Pulmonary artery endothelial cell (primary cell): ENCODE results near the gene IL16. TPM values are rescaled to one million over a fixed set of nuclear protein-coding genes. Genes with fewer than 3 reads are reported as not detected.

Source experiments
- DNase-seq: peaks from one replicate; pipeline ENCODE4 v3.0.0-alpha.2; 2011; ENCODE audit warnings: low read depth, low spot score
- total RNA-seq: library from RNA; depleted of rRNA; stranded (reverse); fragments of >200 nt; gene quantifications from 2 replicates; pipeline ENCODE4 v1.2.3, GENCODE V29; 2014

Gene IL16
- total RNA-seq, 1 donor from 2014 or later: 0.20 TPM

- no peak for DNase-seq
Measured at GRCh38 chr15:81174125-81174791, 22.4 kb upstream of the IL16 start.

DNA sequence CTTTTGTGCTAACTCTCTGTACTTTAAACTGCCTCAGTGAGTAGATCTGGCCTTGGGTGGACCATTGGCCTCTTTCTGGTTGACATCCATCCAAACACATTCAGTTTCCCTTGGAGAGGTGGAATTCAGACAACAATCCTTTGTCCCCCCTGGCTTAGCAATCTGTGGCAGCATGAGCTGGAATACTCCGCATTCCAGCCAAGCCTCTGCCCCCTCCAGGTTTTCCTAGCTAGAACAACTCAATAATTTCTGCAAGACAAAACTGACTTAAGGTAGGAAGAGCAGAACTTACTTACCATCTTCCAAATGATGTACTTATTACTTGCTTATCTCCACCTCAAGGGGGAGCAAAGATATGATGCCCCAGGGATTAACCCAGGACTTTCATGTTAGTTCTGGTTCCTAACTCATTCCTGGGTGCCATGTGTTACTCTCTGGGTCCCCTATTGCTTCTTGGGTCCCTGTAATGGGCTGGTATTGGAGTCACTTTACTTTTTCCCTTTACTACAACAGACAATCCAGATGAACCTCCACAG lies 21.8 kb upstream of the IL16 start:
- DNase-seq: no peak

DNA sequence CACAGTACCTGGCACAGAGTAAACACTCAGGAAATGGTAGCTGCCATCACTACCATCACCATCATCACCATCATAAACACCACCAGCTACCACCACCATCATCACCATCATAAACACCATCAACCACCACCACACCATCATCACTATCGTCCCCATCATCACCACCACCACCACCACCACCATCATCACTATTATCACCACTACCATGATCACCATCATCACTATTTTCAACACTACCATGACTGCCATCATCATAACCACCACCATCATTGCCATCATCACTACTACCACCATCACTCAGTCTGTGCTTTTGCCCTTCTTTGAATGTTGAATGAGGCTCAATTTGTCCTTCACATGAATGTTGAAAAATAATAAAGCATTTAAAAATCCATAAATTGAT lies 21.2 kb upstream of the IL16 start:
- DNase-seq: no peak

DNA sequence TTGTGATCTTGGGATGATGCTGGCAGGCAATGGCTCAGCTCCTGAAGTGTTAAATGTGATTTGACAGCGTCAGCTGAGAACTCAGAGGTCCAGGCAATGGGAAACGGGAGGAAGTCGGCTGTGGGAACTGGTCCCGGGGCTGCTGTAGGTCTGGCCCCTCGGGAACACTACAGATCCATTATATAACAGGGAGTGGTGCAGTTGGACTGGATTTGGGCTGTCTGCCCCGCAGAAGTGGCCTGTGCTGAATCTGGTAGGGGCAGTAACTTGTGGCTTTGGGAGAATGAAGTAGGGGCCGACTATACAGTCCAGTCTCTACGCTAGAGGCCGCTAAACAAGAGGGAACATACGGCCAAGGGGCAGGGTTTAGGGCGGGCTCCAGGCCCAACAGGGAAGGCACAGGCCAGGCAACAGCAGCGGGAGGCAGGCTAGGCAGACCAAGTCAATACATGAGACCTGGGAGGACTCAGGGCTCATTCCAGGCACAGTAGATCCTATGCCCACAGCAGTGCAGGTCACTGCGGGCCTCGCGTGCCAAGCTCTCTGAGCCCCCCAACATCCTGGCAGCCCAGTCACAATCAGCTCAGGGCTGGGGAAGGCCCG lies 20.3 kb upstream of the IL16 start:
- no peak for DNase-seq

DNA sequence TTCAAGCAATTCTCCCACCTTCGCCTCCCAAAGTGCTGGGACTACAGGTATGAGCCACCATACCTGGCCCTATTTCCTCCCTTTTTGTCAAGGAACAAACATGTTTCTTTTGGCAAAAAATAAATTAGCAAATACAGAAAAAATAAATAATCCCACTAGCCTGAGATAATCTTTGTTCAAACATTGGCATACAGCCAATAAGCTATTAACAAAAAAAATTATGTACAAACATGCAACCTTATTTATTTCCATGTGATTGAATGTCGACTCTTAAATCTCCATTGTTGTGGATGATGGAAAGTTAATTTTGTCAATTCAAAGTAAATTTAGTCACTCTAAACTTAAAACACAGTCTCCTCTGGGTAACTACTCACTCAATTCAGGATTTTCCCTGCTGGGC lies 18.3 kb upstream of the IL16 start:
- DNase-seq: no peak

GRCh38 chr15:81181220-81181619 lies 15.5 kb upstream of the IL16 start:
- no peak for DNase-seq

GRCh38 chr15:81182031-81182755 lies 14.5 kb upstream of the IL16 start:
- DNase-seq: no peak

- no peak for DNase-seq
Measured at GRCh38 chr15:81182756-81183438, 13.8 kb upstream of the IL16 start.

DNA sequence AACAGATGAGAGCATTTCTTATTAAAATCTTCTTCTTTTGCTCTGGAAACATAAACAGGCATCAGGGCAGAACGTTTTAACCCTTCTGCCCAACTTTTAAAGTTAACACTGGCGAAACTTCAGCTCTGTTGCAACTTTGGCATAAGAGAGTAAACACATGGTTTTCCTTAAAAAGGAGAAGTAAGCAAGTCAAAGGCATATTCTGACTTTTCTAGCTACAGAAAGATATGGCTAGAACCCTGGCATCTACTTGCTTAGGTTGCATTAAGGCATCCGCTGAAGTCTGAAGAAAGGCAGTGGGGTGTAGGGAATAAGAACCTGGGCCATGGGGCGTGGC lies 13.3 kb upstream of the IL16 start:
- DNase-seq: no peak

GRCh38 chr15:81184188-81184587 lies 12.5 kb upstream of the IL16 start:
- no peak for DNase-seq

- DNase-seq: no peak
Measured at GRCh38 chr15:81185631-81186295, 10.9 kb upstream of the IL16 start.

DNA sequence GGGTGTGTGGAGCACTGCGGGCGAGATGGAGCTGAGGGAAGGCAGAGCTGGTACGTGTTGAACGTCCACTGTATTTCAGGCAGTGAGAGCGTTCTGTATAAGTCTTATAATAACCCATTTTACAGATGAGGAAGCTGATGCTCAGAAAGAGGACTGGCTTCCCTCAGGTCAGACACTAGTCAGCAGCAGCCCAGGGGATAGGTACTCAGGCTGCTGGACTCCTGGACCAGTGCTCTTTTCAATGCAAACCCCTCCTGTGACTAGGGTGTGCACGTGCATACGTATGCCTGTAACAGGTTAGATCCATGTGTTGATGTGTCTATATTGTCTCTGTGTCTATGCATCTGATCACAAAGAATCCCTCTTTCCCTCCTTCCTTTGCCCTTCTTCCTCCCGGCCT lies 8.3 kb upstream of the IL16 start:
- no peak for DNase-seq

DNA sequence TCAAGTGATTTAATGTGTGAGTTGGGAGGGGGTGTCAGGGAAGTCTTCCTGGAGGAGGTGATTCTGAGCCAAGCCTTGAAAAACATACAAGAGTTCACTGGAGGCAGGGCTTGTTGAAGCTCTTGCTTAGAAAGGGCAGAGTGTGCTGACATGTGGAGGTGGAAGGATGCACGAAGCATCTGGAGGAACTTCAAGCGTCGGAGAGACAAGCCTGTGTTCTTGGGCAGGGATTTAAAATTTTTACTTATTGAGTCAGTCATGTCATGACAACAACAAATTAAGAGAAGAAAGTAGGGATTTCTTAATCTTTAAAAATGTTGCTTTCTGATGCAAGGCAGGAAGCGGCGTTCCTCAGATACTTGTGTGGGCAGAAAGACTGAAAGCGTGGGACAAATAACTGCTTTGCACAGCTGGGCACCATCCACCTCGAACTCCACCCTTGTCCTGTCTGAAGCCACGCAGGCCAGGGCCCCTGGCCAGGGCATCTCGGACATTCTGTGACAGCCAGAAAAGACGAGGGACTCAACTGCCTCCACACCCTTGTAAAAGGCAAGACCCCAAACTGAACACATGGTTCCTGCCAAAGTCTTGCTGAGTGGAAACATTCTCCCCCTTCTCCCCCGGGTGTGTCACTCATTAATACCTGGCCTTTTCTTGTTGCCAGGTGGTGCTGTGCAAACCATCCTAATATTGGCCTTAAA lies 6.9 kb upstream of the IL16 start:
- DNase-seq: no peak

DNA sequence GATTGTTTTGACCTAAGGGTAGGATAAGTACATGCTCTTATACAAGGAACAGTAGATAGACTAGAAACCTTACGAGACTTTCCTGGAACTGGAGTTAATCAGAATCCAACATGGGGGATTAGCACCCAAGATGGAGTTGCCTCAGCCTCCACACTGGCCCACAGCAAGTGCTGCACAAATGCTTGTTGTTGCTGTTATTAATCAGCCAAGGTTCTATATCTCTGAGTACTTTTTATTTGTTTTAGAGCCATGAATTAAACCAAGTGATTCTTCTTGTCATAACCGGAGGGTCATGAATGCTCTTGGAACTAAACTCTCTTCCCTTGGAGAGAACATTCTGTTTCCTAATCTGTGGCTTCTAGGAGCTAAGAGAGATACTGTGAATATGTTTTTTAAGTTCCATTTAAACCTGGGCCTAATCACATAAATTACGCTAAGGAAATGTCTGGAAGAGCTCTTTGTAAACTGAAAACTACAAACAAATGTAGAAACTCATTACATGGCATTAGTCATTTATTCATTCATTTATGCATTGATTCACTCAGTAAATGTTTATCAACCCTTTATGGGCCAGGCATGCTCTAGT lies 5.7 kb upstream of the IL16 start:
- no peak for DNase-seq

GRCh38 chr15:81191701-81192100 lies 5.0 kb upstream of the IL16 start:
- DNase-seq: no peak

GRCh38 chr15:81194723-81195122 lies 2.0 kb upstream of the IL16 start:
- no peak for DNase-seq

GRCh38 chr15:81195339-81195864 lies 1.3 kb upstream of the IL16 start:
- no peak for DNase-seq

DNA sequence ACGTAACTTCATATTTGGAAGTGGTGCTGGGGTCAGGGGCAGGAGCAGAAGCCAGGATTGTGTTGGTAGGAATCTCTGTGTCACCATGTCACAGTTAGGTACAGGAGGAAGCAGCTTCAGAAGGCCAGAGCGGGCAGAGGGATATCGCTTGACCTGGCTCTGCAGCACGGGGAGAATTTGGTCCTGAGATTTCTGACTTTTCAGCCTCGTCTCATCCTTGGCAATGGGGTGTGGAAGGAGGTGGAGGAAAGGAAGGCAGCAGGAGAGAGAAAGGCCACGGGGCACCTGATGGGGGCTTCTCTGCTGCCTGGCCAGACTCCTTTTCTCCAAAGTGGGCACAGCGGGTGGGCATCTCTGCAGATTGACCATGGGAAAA lies 564 bp downstream of the IL16 start:
- no peak for DNase-seq

DNA sequence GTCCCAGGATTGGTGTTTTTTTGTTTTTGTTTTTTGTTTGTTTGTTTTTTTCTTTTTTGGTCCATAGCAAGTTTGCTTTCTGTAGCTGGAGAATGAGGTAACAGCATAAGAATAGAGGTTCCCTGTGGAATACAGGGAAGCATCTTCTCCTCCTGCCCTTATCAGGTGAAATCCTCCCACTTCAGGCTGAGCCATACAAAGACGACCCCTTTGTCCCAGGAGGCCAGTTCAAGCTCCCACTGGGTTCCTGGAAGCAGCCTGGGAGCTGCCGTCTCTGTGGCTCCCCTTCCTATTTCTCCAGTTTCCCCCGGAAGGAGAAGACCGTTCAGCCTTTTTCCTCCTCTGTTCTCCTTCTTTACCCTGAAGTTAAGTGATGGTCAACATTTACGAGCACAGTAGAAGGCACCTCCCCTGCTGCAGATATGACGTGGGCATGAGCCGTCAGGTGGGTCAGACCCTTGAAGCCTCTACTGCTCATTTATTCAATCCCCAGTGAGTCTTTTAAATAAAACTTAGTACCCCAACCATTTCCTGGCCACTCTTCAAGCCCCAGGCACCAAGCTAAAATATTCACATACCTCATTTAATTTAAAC lies 1.1 kb downstream of the IL16 start:
- no peak for DNase-seq
